Activated naive CD4-positive, alpha-beta T cell treated with anti-CD3 and anti-CD28 coated beads, Interleukin-2, amount 10 ng/mL, durations not matched to agents 7 days and 5 days (primary cell): ENCODE data around the gene HTR7.

Experiments used
- CTCF ChIA-PET: fragments of 350-600 bp; sonication (Branson Sonifier 250); formaldehyde crosslinking; loops from one replicate; lab custom pipeline; 2021; ENCODE audit warnings: antibody characterized with exemption; lab: Charles Lee
- DNase-seq: peaks from one replicate; pipeline ENCODE4 v3.0.0-alpha.2; 2020
- H3K27ac Mint-ChIP-seq: one replicate; pipeline ENCODE4 v1.8.0; 2021; ENCODE audit warnings: mild to moderate bottlenecking, moderate library complexity, mixed read lengths
- H3K27me3 Mint-ChIP-seq: one replicate; pipeline ENCODE4 v1.8.0; 2021; ENCODE audit warnings: mild to moderate bottlenecking, mixed read lengths
- H3K36me3 Mint-ChIP-seq: one replicate; pipeline ENCODE4 v1.8.0; 2021; ENCODE audit warnings: mixed read lengths
- H3K4me1 Mint-ChIP-seq: one replicate; pipeline ENCODE4 v1.8.0; 2021; ENCODE audit warnings: mixed read lengths
- H3K4me3 Mint-ChIP-seq: one replicate; pipeline ENCODE4 v1.8.0; 2021; ENCODE audit warnings: mild to moderate bottlenecking, moderate library complexity, mixed read lengths
- H3K9me3 Mint-ChIP-seq: one replicate; pipeline ENCODE4 v1.8.0; 2021; ENCODE audit warnings: mixed read lengths

Gene HTR7

DNA sequence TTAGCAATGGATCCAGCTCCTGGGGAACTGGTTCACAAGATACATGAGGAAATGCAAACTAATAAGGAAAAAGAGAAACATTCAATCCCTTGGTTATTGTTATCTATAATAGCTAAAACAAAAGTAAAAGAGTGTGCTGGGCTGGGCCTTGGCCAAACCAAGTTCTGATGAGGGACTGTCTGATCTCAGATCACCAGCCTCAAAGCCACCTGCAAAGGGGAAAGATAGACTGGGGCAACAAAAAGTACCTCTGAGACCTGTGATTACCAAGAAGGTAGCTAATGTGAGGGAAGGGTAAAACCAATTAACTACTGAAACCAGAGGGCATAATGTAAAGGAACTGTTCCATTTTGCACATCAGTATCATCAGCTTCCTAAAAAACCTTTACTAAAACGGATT is 51.2 kb downstream of the HTR7 start:
- CTCF ChIA-PET = no interaction called here
- no peak overlapping the region for H3K27ac Mint-ChIP-seq
- no peak overlapping the region for H3K4me3 Mint-ChIP-seq
- H3K36me3 Mint-ChIP-seq = no peaks in the 10 kb centered on the region
- H3K4me1 Mint-ChIP-seq = no peaks in the 10 kb centered on the region
- no peaks in the 10 kb centered on the region for H3K9me3 Mint-ChIP-seq
- DNase-seq = no peak
- H3K27me3 Mint-ChIP-seq = peaks cover 13% of the 10 kb centered on the region

DNA sequence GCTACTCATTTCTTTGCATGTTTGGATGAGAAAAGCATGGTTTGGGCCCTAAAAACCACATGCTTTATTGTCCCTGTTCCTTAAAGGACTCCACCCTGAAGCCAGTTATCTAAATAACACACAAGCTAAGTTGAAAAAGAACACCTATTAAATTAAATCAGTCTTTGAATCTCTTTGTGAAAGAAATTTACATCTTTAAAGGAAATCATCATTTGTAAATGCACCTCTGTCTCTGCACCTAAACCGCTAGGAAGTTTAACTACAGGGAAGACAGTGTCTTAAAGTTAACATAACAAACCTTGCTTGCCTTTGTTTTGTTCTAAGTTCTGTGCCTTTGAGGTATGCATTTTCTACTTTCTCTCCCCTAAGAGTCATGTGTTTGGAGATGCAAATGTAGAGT is 52.6 kb downstream of the HTR7 start:
- H3K36me3 Mint-ChIP-seq = no peaks in the 10 kb centered on the region
- H3K27me3 Mint-ChIP-seq = peaks cover 17% of the 10 kb centered on the region
- no peak for DNase-seq
- CTCF ChIA-PET = interaction anchor here (1.2 kb wide), 1 partner anchor 75 kb away, joined by 6 read pairs; no protein-coding TSS in a partner anchor
- no peaks in the 10 kb centered on the region for H3K9me3 Mint-ChIP-seq
- H3K4me3 Mint-ChIP-seq = no peak overlapping the region
- no peaks in the 10 kb centered on the region for H3K4me1 Mint-ChIP-seq
- no peak overlapping the region for H3K27ac Mint-ChIP-seq

DNA sequence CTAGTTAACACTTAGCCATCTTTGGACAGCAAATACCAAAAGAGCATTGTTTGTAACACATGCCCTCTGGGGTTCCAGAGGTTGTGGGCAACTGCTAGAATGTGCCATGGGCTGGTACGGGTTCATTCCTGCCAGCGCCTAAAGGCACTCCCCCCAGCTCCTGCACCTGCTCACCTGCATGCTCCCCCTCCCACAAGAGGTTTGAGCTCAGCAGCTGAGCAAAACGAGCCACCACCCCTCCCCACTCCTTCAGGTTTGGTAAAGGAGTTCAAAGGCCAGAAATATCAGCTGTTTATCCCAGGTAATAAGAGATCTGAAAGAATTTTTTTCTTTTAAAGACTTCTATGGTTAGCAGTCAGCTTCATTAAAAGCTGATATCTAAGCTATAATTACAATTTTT is 53.5 kb downstream of the HTR7 start:
- CTCF ChIA-PET = interaction anchor here (1.2 kb wide), 1 partner anchor 76 kb away, joined by 6 read pairs; no protein-coding TSS in a partner anchor
- Mint-ChIP-seq H3K9me3 (no peaks in the 10 kb centered on the region), H3K4me3 (no peak overlapping the region), H3K27ac (no peak overlapping the region), H3K27me3 (peaks cover 17% of the 10 kb centered on the region), H3K4me1 (no peaks in the 10 kb centered on the region), H3K36me3 (no peaks in the 10 kb centered on the region)
- no peak for DNase-seq

DNA sequence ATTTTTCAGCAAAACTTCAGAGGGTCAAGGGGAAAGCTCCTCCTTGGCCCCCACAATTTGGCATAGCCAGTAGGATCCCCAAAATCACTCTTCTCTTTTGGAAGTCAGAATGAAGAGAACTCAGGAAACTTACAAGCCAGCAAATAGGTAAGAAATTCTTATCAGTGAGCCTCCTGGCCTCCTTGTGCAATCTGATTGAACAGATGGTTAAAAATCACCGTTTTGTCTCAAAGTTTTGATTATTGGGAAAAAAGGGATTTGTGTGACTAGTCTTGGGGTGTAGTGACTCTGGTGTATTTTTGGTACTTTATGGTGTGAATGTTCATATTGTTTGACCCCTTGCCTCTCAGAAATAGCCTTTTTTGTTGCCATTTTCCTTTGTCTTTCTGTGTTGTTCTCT is 56.2 kb downstream of the HTR7 start:
- no peak overlapping the region for H3K4me3 Mint-ChIP-seq
- H3K9me3 Mint-ChIP-seq = no peaks in the 10 kb centered on the region
- H3K36me3 Mint-ChIP-seq = no peaks in the 10 kb centered on the region
- no peak overlapping the region for H3K27ac Mint-ChIP-seq
- H3K4me1 Mint-ChIP-seq = no peaks in the 10 kb centered on the region
- no peak for DNase-seq
- H3K27me3 Mint-ChIP-seq = peaks cover 16% of the 10 kb centered on the region
- CTCF ChIA-PET = no interaction called here

DNA sequence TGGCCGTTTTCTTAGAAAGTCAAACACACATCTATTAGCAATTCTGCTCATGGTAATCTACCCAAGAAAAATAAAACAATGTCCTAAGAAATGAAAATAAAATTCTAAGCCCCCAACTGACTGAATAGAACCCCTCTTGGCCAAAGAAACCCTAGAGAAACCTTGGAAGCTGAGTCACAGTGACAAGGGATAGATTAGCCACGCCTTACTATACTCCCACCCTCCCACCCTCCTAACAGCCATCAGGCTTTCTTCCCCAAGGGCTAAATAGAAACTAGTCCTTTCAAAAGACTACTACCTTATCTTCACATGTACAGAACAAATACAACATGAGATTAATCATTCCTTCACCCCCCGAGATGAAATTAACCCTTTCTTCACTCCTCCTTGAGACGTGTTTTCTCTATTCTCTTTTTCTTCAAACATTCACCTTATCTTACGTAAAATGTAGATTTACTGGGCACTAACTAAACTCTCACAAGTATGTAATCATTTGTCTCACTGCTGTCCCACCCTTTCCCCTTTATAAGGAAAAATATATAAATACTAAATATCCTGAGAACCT is 57.5 kb downstream of the HTR7 start:
- CTCF ChIA-PET = no interaction called here
- Mint-ChIP-seq H3K36me3 (no peaks in the 10 kb centered on the region), H3K27ac (no peak overlapping the region)

DNA sequence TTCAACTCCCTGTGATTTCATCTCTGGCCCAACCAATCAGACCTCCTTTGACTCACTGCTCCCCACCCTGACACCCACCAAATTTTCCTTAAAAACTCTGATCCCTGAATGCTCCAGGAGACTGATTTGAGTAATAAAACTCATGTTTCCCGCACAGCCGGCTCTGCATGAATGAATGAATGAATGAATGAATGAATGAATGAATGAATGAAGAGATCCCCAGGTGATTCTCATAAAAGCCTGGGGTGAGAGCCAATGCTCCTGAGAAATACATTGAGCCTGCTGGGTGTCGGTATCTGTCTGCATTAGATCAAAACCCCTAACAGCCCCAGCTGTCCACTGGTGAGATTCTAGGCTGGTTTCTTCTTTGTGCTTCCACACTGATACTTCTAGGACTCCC is 58.7 kb downstream of the HTR7 start:
- no peaks in the 10 kb centered on the region for H3K4me1 Mint-ChIP-seq
- CTCF ChIA-PET = interaction anchor here (1.6 kb wide), 1 partner anchor 66 kb away, joined by 3 read pairs; no protein-coding TSS in a partner anchor
- no peak for DNase-seq
- H3K4me3 Mint-ChIP-seq = no peak overlapping the region
- H3K36me3 Mint-ChIP-seq = no peaks in the 10 kb centered on the region
- H3K27me3 Mint-ChIP-seq = peaks cover 13% of the 10 kb centered on the region
- H3K9me3 Mint-ChIP-seq = no peaks in the 10 kb centered on the region
- H3K27ac Mint-ChIP-seq = no peak overlapping the region

More for the DNA sequence above, 57.5 kb downstream of the HTR7 start:
- peaks cover 16% of the 10 kb centered on the region for H3K27me3 Mint-ChIP-seq
- H3K4me1 Mint-ChIP-seq = no peaks in the 10 kb centered on the region
- no peak overlapping the region for H3K4me3 Mint-ChIP-seq
- no peaks in the 10 kb centered on the region for H3K9me3 Mint-ChIP-seq
- DNase-seq = no peak

DNA sequence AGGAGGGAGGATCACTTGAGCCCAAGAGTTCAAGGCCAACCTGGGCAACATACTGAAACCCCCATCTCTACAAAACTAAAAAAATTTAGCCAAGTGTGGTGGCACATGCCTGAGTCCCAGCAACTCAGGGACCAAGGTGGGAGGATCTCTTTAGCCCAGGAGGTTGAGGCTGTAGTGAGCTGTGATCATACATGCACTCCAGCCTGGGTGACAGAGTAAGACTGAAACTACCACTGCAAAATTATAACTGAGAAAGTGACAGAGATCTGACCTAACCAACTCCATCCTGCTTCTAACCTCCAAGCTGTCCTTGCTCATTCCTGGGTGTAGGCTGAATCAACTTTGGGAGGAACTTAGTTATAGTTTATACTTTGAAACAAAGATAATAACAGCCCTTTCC is 59.4 kb downstream of the HTR7 start:
- Mint-ChIP-seq H3K4me1 (no peaks in the 10 kb centered on the region), H3K27ac (no peak overlapping the region), H3K27me3 (peaks cover 15% of the 10 kb centered on the region), H3K36me3 (no peaks in the 10 kb centered on the region), H3K4me3 (no peak overlapping the region), H3K9me3 (no peaks in the 10 kb centered on the region)
- no peak for DNase-seq
- CTCF ChIA-PET = interaction anchor here (1.6 kb wide), 1 partner anchor 66 kb away, joined by 3 read pairs; no protein-coding TSS in a partner anchor

DNA sequence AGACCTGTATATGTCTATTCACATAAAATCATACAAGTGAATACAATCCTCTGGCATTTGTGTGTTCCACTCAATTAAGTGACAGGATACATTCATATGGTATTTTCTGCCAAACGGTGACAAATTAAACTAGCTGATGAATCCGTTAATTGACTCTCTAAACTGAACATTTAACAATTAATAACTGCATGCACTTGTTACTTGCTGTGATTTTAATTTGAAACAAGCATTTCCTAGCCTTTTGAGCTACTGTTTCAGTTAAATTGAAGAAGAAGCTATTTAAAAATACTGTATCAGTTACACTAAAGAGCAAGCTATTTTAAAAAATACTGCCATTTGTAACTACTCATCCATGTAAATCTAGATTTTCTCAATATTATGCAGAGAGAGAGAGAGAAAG is 67.4 kb downstream of the HTR7 start:
- no peaks in the 10 kb centered on the region for H3K36me3 Mint-ChIP-seq
- H3K4me3 Mint-ChIP-seq = no peak overlapping the region
- DNase-seq = no peak
- CTCF ChIA-PET = no interaction called here
- H3K27me3 Mint-ChIP-seq = peaks cover 5% of the 10 kb centered on the region
- H3K4me1 Mint-ChIP-seq = peaks cover 5% of the 10 kb centered on the region
- H3K27ac Mint-ChIP-seq = no peak overlapping the region
- no peaks in the 10 kb centered on the region for H3K9me3 Mint-ChIP-seq

DNA sequence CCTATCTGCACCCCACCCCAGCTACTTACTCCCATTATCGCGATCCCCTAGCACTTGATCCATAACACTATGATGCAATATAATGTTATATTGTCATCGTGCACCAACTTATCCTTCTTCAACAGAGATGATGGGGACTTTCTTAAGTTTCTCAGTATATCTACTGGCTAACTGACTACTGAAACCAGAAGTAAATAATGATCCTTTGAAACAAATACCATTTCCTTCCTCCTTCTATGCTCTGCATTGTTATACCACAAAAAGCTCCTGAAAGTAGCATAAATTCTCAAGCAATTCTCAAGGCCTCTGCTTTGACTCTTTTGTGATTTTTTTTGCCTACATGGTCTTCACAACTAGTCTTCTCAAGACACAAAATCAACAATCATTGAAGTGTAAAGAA is 68.9 kb downstream of the HTR7 start:
- no peak for DNase-seq
- H3K27ac Mint-ChIP-seq = no peak overlapping the region
- H3K4me3 Mint-ChIP-seq = no peak overlapping the region
- H3K36me3 Mint-ChIP-seq = no peaks in the 10 kb centered on the region
- H3K27me3 Mint-ChIP-seq = peaks cover 5% of the 10 kb centered on the region
- no peaks in the 10 kb centered on the region for H3K9me3 Mint-ChIP-seq
- H3K4me1 Mint-ChIP-seq = peaks cover 5% of the 10 kb centered on the region
- CTCF ChIA-PET = interaction anchor here (0.8 to 2.8 kb wide), 3 partner anchors 10 to 76 kb away, joined by 3 to 8 read pairs (median 5); no protein-coding TSS in a partner anchor

DNA sequence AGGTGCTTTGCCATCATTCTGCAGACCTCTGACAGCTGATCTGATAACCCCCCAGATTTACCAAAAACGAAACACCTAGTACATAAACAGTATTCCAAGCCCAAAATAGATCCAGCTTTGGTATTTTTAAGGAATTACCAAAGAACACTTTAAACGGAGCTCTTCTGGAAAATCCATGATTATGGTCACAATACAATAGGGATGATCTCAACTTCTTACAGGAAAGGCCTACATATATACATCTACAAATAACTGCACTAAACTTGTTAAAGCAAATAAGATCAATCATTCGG is 69.7 kb downstream of the HTR7 start:
- no peak for DNase-seq
- no peaks in the 10 kb centered on the region for H3K9me3 Mint-ChIP-seq
- no peaks in the 10 kb centered on the region for H3K36me3 Mint-ChIP-seq
- CTCF ChIA-PET = interaction anchor here (1.3 to 2.8 kb wide), 4 partner anchors 10 to 83 kb away, joined by 3 to 8 read pairs (median 6); partner anchors contain the start of gene RPP30
- no peak overlapping the region for H3K27ac Mint-ChIP-seq
- peaks cover 5% of the 10 kb centered on the region for H3K4me1 Mint-ChIP-seq
- no peaks in the 10 kb centered on the region for H3K27me3 Mint-ChIP-seq
- no peak overlapping the region for H3K4me3 Mint-ChIP-seq

DNA sequence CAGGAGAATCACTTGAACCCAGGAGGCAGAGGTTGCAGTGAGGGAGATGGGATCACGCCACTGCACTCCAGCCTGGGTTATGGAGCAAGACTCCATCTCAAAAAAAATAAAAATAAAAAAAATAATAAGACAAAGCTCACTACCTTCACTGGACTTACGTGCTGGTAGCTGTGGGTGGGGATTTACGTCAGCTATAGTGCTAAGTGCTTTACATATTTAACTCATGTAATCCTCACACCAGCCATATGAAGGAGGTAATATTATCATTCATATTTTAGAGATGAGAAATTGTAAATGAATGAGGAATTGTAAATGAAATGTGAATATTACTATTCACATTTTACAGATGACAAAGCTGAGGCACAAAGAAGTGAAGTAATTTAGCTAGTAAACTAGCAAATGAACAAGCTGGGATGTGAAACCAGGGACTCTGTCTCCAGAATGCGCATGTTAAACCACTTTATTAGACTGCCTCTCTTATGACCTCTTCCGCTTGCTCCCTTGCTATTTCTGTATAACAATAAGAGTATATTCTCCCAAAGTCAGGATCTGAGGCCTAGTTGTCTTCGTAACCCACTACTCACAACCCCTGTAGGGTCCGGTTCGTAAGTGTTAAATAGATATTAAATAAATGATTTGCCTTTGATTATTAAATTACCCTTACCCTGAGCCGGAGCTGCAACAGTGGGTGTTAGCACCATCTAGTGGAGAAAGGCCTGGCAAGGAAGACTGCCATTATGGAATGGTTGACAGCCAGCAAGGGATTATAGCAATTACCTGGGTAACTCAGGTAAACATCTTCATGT is 70.2 kb downstream of the HTR7 start:
- Mint-ChIP-seq H3K9me3 (no peaks in the 10 kb centered on the region), H3K27me3 (no peaks in the 10 kb centered on the region), H3K4me3 (no peak overlapping the region), H3K4me1 (peaks cover 5% of the 10 kb centered on the region), H3K27ac (no peak overlapping the region), H3K36me3 (no peaks in the 10 kb centered on the region)
- peak; percentile 36 for DNase-seq
- CTCF ChIA-PET = interaction anchor here (0.9 to 2.8 kb wide), 6 partner anchors 9 to 84 kb away, joined by 3 to 8 read pairs (median 4); partner anchors contain the start of gene RPP30

DNA sequence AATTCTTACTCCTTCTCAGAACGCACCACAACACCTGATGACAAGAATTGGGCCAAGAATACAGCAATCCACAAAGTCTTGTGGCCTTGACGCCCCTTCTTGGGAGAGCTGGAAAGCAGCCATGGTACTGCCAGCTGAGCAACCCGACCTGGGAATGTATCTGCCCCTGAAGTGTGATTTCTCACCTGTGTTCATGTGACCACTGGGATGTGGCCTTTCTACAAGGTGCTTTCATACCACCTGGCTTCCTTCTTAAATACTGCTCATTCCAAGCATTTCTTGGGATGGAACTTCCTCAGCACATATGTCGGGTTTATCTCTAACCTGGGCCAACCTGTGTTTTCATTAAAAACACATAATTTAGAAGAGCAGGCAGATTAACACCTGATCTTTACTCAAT is 72.1 kb downstream of the HTR7 start:
- no peaks in the 10 kb centered on the region for H3K9me3 Mint-ChIP-seq
- H3K27ac Mint-ChIP-seq = no peak overlapping the region
- no peaks in the 10 kb centered on the region for H3K36me3 Mint-ChIP-seq
- H3K4me3 Mint-ChIP-seq = no peak overlapping the region
- CTCF ChIA-PET = interaction anchor here (1.2 kb wide), 1 partner anchor 35 kb away, joined by 3 read pairs; no protein-coding TSS in a partner anchor
- no peaks in the 10 kb centered on the region for H3K27me3 Mint-ChIP-seq
- no peak for DNase-seq
- peaks cover 5% of the 10 kb centered on the region for H3K4me1 Mint-ChIP-seq

DNA sequence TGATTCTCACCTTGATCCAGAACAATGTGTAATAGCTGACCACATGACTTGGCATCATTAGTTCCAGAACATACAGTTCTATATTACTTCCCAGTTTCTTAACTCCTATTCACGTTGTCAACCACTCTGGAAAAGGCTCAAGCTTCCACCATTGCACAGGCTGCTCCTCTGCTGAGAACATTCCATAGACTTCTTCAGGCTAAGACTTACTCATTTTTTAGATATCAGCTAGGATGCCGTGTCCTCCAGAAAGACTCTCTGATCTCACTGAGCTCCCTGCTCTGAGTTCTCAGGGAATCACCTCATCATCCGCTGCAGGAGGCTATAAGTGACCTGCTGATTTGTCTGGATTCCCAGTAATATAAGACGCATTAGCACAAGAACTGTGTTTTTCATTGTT is 73.1 kb downstream of the HTR7 start:
- Mint-ChIP-seq H3K27ac (no peak overlapping the region), H3K4me3 (no peak overlapping the region), H3K9me3 (no peaks in the 10 kb centered on the region), H3K27me3 (no peaks in the 10 kb centered on the region), H3K36me3 (no peaks in the 10 kb centered on the region), H3K4me1 (peaks cover 5% of the 10 kb centered on the region)
- CTCF ChIA-PET = interaction anchor here (0.8 kb wide), 1 partner anchor 34 kb away, joined by 3 read pairs; no protein-coding TSS in a partner anchor
- no peak for DNase-seq

DNA sequence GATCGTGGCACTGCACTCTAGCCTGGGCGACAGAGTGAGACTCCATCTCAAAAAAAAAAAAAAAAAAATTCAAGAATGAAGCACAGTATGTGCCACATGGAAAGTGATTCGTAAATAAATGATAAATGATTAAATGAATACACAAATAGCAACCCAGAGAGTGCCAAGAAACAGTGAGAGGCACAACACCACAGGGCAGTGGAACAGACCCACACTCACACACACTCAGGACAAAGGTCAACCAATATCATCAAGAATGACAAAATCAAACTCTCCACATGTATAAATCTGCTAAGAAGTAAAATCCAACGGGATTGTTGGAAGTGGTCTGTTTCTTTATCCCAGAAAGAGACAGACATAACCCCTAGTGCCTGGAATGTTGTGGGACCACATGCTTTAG is 77.4 kb downstream of the HTR7 start:
- CTCF ChIA-PET = interaction anchor here (1.9 kb wide), 1 partner anchor 85 kb away, joined by 7 read pairs; no protein-coding TSS in a partner anchor
- no peak overlapping the region for H3K4me3 Mint-ChIP-seq
- H3K4me1 Mint-ChIP-seq = no peaks in the 10 kb centered on the region
- no peak for DNase-seq
- H3K36me3 Mint-ChIP-seq = no peaks in the 10 kb centered on the region
- H3K27me3 Mint-ChIP-seq = no peaks in the 10 kb centered on the region
- no peaks in the 10 kb centered on the region for H3K9me3 Mint-ChIP-seq
- H3K27ac Mint-ChIP-seq = no peak overlapping the region
